ENCODE measurements around the gene NR2C2AP. TPM values are rescaled to one million over a fixed set of nuclear protein-coding genes. Genes with fewer than 3 reads are reported as not detected.

The NR2C2AP gene
- total and polyA plus RNA-seq, 2 of the 4 experiments (the other 2 are of a cell fraction) = 5.4 to 9.0 TPM

GRCh38 chr19:19238126-19238894 lies 35.1 kb upstream of the NR2C2AP start:
- H3K9me3 ChIP-seq (ENCODE audit: control insufficient read depth, insufficient read depth, low read length) = peaks cover 18% of the 10 kb centered on the region
- no peak overlapping the region for H2BK120ac ChIP-seq (ENCODE audit: low read depth, low read length)
- no peak overlapping the region for H3K23ac ChIP-seq (ENCODE audit: low read depth, low read length)
- H3K18ac ChIP-seq (ENCODE audit: low read depth, low read length) = no peak overlapping the region
- no peak overlapping the region for H4K91ac ChIP-seq (ENCODE audit: insufficient read depth, low read depth, low read length)
- WGBS, 2 experiments (ENCODE audit: extremely low coverage in 2 of 2, insufficient read length in 1 of 2) = 0% methylated on average over 1 of the region's 18 CpGs; no CpG with 5 or more reads in 1 of the 2 experiments
- ChIA-PET CTCF (no interaction called here), POLR2A (ENCODE audit: unreplicated experiment) (no interaction called here)
- no peak overlapping the region for H3K14ac ChIP-seq (replicated peaks; ENCODE audit: low read depth, low read length)
- H3K36me3 ChIP-seq (ENCODE audit: control insufficient read depth, insufficient read depth, low read length) = no peaks in the 10 kb centered on the region
- no peak overlapping the region for H3K27ac ChIP-seq (ENCODE audit: insufficient read depth, low read length)
- no peak for ATAC-seq (ENCODE audit: low read depth)
- no peak overlapping the region for H3K56ac ChIP-seq (ENCODE audit: extremely low read depth, insufficient read depth, low read length)
- no peak overlapping the region for H3K9ac ChIP-seq (ENCODE audit: low read depth, low read length)
- no peak overlapping the region for H4K8ac ChIP-seq (ENCODE audit: low read depth in 2 of 2, low read length in 2 of 2)
- peaks cover 2% of the 10 kb centered on the region; the same call in 1 of the 2 replicates for H3K27me3 ChIP-seq (ENCODE audit: control insufficient read depth, insufficient read depth, low read length)
- TF ChIP-seq NFE2L2 (IDR thresholded peaks at IDR 0.05; ENCODE audit: low read depth, low read length) (no peak), USF2 (IDR thresholded peaks at IDR 0.05; ENCODE audit: low read depth, low read length) (no peak), SMC3 (IDR thresholded peaks at IDR 0.05; ENCODE audit: low read depth, low read length) (no peak), MAZ (IDR thresholded peaks at IDR 0.05; ENCODE audit: borderline replicate concordance, low read depth, low read length) (no peak), FOS (IDR thresholded peaks at IDR 0.05; ENCODE audit: low read depth, low read length) (no peak), RFX5 (IDR thresholded peaks at IDR 0.05; ENCODE audit: low read depth, low read length) (no peak), ELK1 (IDR thresholded peaks at IDR 0.05; ENCODE audit: borderline replicate concordance, low read depth, low read length) (no peak), MAFK (IDR thresholded peaks at IDR 0.05; ENCODE audit: low read depth, low read length) (no peak), CHD1 (IDR thresholded peaks at IDR 0.05; ENCODE audit: low read depth, low read length) (no peak), RAD21 (IDR thresholded peaks at IDR 0.05; ENCODE audit: low read length) (no peak), RCOR1 (IDR thresholded peaks at IDR 0.05; ENCODE audit: insufficient replicate concordance, low read length) (no peak), POLR2A (IDR thresholded peaks at IDR 0.05; ENCODE audit: low read depth, low read length) (no peak), MXI1 (IDR thresholded peaks at IDR 0.05; ENCODE audit: borderline replicate concordance, low read depth, low read length) (no peak), CEBPB (IDR thresholded peaks at IDR 0.05; ENCODE audit: low read depth, low read length) (no peak), CTCF (conservative IDR thresholded peaks at IDR 0.05; ENCODE audit: low read depth, low read length) (no peak), BHLHE40 (IDR thresholded peaks at IDR 0.05; ENCODE audit: low read depth, low read length) (no peak)
- no peak overlapping the region for H3K4ac ChIP-seq (ENCODE audit: low read depth, low read length)
- no peaks in the 10 kb centered on the region for H3K4me1 ChIP-seq (ENCODE audit: control insufficient read depth, insufficient read depth, low read length)
- no peak overlapping the region for H3K4me3 ChIP-seq (ENCODE audit: insufficient read depth, low read depth, low read length)
- no peak overlapping the region for H3K4me2 ChIP-seq (ENCODE audit: low read depth, low read length)
- BruUV-seq (replicated peaks) = no TSS peak
- dilution Hi-C loops (cut with HindIII; ENCODE audit: low sequenced_read_pairs, unreplicated experiment) (no loop called here), in situ Hi-C loops (cut with MboI; ENCODE audit: low sequenced_read_pairs) (no loop called here), intact Hi-C loops (cut with micrococcal nuclease) (no loop called here)
- no peak overlapping the region for H4K5ac ChIP-seq (ENCODE audit: low read depth, low read length)
- H2AFZ ChIP-seq (replicated peaks; ENCODE audit: low read length, poor library complexity) = no peak overlapping the region
- no peaks in the 10 kb centered on the region for H3K9me1 ChIP-seq (ENCODE audit: insufficient read depth, low read length)
- H2BK15ac ChIP-seq (ENCODE audit: low read depth, low read length) = no peak overlapping the region
- no peak overlapping the region for H2BK20ac ChIP-seq (ENCODE audit: low read depth, low read length)
- no peaks in the 10 kb centered on the region for H4K20me1 ChIP-seq (ENCODE audit: insufficient read depth, low read length)
- H2AK5ac ChIP-seq (ENCODE audit: low read depth, low read length) = no peak overlapping the region
- no peaks in the 10 kb centered on the region for H3K79me1 ChIP-seq (ENCODE audit: low read depth in 1 of 2, low read length in 2 of 2)
- H2BK5ac ChIP-seq (ENCODE audit: low read depth, low read length, poor library complexity, severe bottlenecking) = no peak overlapping the region
- no peak overlapping the region for H2AK9ac ChIP-seq (replicated peaks; ENCODE audit: low read depth, low read length, poor library complexity)
- no peak for DNase-seq

Data from IMR-90 (cell line).